Heart right ventricle (tissue), 16 donors: ENCODE results near the gene ONECUT3. TPM values are rescaled to one million over a fixed set of nuclear protein-coding genes. Genes with fewer than 3 reads are reported as not detected.

Source experiments
- ATAC-seq, 8 donors: fragments of 200-7000 bp; cut with Tn5 transposase; one replicate each; pipeline ENCODE4 v1.9.1; 2020; ENCODE audit warnings: mild to moderate bottlenecking in 8 of 8, moderate library complexity in 8 of 8, moderate number of reproducible peaks in 1 of 8
- DNase-seq, 2 donors: peaks; one replicate each; pipeline ENCODE4 v3.0.0-alpha.2; 2020
- H3K27ac ChIP-seq, 10 donors: fragments of 200-600 bp; sonication (generic) in 2 of 10; one replicate each; pipeline versions ENCODE4 v1.5.0 to v1.8.0; 2020 to 2022; ENCODE audit warnings: mild to moderate bottlenecking in 3 of 10
- H3K27me3 ChIP-seq, 7 donors: fragments of 200-600 bp; one replicate each; pipeline ENCODE4 v1.8.0; 2021 to 2022; ENCODE audit warnings: mild to moderate bottlenecking in 2 of 7
- H3K36me3 ChIP-seq, 9 donors: fragments of 200-600 bp; sonication (generic) in 1 of 9; one replicate each; pipeline versions ENCODE4 v1.5.0 to v1.8.0; 2020 to 2022; ENCODE audit warnings: mild to moderate bottlenecking in 2 of 9
- H3K4me1 ChIP-seq, 9 donors: fragments of 200-600 bp; sonication (generic) in 1 of 9; one replicate each; pipeline versions ENCODE4 v1.5.0 to v1.8.0; 2020 to 2022; ENCODE audit warnings: mild to moderate bottlenecking in 4 of 9
- H3K4me3 ChIP-seq, 10 donors: fragments of 200-600 bp; sonication (generic) in 2 of 10; one replicate each; pipeline versions ENCODE4 v1.5.0 to v1.8.0; 2020 to 2022; ENCODE audit warnings: mild to moderate bottlenecking in 7 of 10, moderate library complexity in 2 of 10
- H3K9me3 ChIP-seq, 11 donors: fragments of 200-600 bp in 10 of 11; sonication (generic) in 2 of 11; one replicate each; pipeline versions ENCODE4 v1.5.0 to v1.8.0; 2013 to 2022; ENCODE audit warnings: mild to moderate bottlenecking in 2 of 11, control low read depth in 1 of 11, moderate library complexity in 1 of 11
- WGBS, 2 donors: extraction: QIAGEN DNeasy Blood & Tissue Kit; methylation state at CpG; one replicate each; pipeline ENCODE4 v1.1.7; 2013; ENCODE audit warnings: inconsistent platforms in 1 of 2; 5-methylcytosine and 5-hydroxymethylcytosine counted together
- intact Hi-C, 10 donors: fragments of 100-400 bp; cut with DNase I; formaldehyde crosslinking; loops; one replicate each; pipeline versions ENCODE4 v1.11.1 to v1.14.2; 2022
- polyA plus RNA-seq, 2 donors: library from polyadenylated mRNA; stranded (reverse); fragments of 200-250 nt; gene quantifications; one replicate each; pipeline ENCODE4 v1.2.3, GENCODE V29; 2013
- total RNA-seq, 10 donors: library from RNA; stranded (reverse); fragmentation: NEBNext Ultra II Directional in 3 of 10; extraction: Animal tissue kit (Norgen Biotek cat#: 25700) in 3 of 10; gene quantifications; one replicate each; pipeline versions ENCODE4 v1.2.1 to v1.2.4, GENCODE V29; 2021 to 2023
- TF ChIP-seq, protein P1 (sequence below), 9 donors: fragments of 200-600 bp; sonication (generic) in 2 of 9; IDR thresholded peaks; one replicate each; pipeline versions ENCODE4 v1.5.0 to v1.8.0; 2021 to 2022; ENCODE audit warnings: antibody characterized with exemption in 9 of 9, mild to moderate bottlenecking in 5 of 9, moderate library complexity in 1 of 9
- donor health status: Arrhythmogenic right ventricular cardiomyopathy.
- donor health status: ischemic (EF 13 %, LVEDD 7.1; RV severe dilation, severe dysfunction).
- donor health status: healthy with polysubstance abuse.
- donor health status: DM: no; HTN: yes; CAD: no.
- donor health status: DM: no; HTN: no; CAD: no.
- donor health status: ischemic (EF 25% LVEDD 6.9; RV normal size, moderate dysfunction).
- donor health status: ischemic (EF 25% LVEDD 5.7; RV mildly dilated, moderate dysfunction).
- donor health status: healthy.
- donor health status: DM: yes; HTN: yes; CAD: no.
- donor health status: Ischemic cardiomyopathy.
- donor health status: ischemic (EF 35%, LVEDD 5.7; RV mildly dilated, moderate dysfunction).
- donor health status: nonischemic (EF 11% LVEDD 7.7; RV severe dilation, severe dysfunction).
- donor health status: DM: yes; HTN: yes; CAD: no.
- donor health status: PGD.
- donor health status: ischemic (EF 29% LVEDD 5.4; RV normal size, mild dysfunction).
- donor health status: nonischemic (EF 23%, LVEDD 6.1; RV moderate dilation, normal function).

The ONECUT3 gene
- total and polyA plus RNA-seq, 12 donors: not detected

DNA sequence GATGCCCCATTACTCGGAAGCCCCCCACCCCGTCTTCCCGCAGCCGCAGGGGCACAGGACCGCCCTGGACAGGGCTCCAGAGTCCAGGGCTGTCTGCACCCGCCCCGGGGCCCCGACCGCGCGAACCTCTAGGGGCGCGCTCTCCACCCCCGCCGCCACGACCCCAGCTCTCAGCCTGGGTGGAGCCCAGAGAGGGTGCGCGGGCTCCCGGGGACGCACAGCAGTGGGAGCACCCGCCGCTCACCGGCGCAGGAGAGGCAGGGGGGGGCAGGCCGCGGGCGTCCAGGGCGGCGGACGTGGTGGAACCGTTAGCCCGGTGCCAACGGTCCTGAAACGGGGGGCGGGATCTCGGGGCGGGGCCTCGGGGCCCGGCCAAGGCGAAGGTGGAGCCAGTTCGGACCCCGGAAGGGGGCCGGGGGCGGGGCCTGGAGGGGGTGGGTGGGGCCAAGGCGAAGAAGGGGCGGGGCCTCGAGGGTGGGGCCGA, 58.7 kb downstream of the ONECUT3 start, which contains the start of gene ATP8B3:
TSS of gene ATP8B3 (minus strand) at position 335 of the 484 bp plus-strand sequence. CDS start 540 bp downstream, outside the sequence.
- Histone ChIP-seq H3K9me3 (no peaks in the 10 kb centered on the region), H3K27ac (peak within 1 kb of the TSS in 9 of 10 donors; percentile 35 to 82 (median 60)), H3K36me3 (peaks cover 4 to 27% (median 15%) of the 10 kb centered on the region in 9 donors), H3K4me1 (peaks cover 5 to 24% (median 17%) of the 10 kb centered on the region in 9 donors), H3K4me3 (peak within 1 kb of the TSS; percentile 6 to 66 (median 58)), H3K27me3 (no peaks in the 10 kb centered on the region)
- peak in 1 of 2 donors; percentile 88 for DNase-seq
- ATAC-seq: peak in 5 of 8 donors; percentile 0 to 37 (median 4)
- intact Hi-C loops: loop anchor here in 1 of 10 donors (10.0 kb wide), 1 partner anchor 137 kb away; no protein-coding TSS in a partner anchor
- WGBS, 2 donors: 1 to 2% methylated on average over 42 to 48 of the region's 48 CpGs
- TF ChIP-seq, protein P1, sequence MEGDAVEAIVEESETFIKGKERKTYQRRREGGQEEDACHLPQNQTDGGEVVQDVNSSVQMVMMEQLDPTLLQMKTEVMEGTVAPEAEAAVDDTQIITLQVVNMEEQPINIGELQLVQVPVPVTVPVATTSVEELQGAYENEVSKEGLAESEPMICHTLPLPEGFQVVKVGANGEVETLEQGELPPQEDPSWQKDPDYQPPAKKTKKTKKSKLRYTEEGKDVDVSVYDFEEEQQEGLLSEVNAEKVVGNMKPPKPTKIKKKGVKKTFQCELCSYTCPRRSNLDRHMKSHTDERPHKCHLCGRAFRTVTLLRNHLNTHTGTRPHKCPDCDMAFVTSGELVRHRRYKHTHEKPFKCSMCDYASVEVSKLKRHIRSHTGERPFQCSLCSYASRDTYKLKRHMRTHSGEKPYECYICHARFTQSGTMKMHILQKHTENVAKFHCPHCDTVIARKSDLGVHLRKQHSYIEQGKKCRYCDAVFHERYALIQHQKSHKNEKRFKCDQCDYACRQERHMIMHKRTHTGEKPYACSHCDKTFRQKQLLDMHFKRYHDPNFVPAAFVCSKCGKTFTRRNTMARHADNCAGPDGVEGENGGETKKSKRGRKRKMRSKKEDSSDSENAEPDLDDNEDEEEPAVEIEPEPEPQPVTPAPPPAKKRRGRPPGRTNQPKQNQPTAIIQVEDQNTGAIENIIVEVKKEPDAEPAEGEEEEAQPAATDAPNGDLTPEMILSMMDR (IDR thresholded peaks at IDR 0.05): peak in 2 of 9 donors; percentile 21

DNA sequence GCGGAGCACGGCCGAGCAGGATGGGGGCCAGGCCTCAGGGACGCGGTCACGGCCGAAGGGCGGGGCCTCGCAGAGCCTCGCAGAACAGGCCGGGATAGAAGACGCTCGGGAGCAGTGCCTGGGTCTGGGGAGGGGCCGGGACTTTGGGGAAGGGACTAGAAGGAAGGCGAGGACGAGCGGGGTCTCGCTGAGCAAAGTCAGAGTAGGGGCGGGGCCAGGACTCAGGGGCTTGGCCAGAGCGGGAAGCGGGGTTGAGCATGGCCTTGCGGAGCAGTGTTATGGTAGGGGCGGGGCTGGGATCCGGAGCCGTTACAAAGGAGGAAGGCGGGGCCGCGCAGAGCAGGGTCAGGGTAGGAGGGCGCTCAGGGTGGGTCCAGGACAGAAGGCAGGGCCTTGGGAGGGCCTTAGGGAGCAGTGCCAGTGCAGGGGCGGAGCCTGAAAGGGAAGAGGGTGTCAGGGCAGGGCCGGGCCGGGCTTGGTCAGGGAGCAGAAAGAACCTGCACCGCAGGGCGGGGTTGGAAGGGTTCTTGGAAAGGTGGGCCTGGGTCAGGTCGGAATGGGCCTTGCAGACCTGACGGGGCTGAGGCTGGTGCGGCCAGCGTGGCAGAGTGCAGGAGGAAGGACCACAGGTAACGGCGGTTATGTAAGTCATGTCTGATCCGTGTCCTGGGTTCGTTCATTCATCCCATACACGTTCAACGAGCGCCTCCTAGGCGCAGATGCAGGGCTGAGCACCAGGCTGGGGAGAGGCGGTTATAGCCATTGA, 59.3 kb downstream of the ONECUT3 start:
- intact Hi-C loops: loop anchor here in 1 of 10 donors (10.0 kb wide), 1 partner anchor 138 kb away; no protein-coding TSS in a partner anchor
- peak; percentile 91 to 93 for DNase-seq
- no peaks in the 10 kb centered on the region for H3K27me3 ChIP-seq
- peak; percentile 90 to 95 (median 92) for ATAC-seq
- peak overlapping the region in 9 of 10 donors; percentile 35 to 82 (median 58) for H3K27ac ChIP-seq
- H3K9me3 ChIP-seq: no peaks in the 10 kb centered on the region
- peak overlapping the region; percentile 4 to 66 (median 58) for H3K4me3 ChIP-seq
- TF ChIP-seq, protein P1 (IDR thresholded peaks at IDR 0.05): peak in 7 of 9 donors; percentile 31 to 60 (median 58)
- peaks cover 4 to 33% (median 21%) of the 10 kb centered on the region in 9 donors for H3K36me3 ChIP-seq
- 1% methylated on average over 47 of the region's 47 CpGs for WGBS, 2 donors
- H3K4me1 ChIP-seq: peaks cover 5 to 24% (median 17%) of the 10 kb centered on the region in 9 donors

DNA sequence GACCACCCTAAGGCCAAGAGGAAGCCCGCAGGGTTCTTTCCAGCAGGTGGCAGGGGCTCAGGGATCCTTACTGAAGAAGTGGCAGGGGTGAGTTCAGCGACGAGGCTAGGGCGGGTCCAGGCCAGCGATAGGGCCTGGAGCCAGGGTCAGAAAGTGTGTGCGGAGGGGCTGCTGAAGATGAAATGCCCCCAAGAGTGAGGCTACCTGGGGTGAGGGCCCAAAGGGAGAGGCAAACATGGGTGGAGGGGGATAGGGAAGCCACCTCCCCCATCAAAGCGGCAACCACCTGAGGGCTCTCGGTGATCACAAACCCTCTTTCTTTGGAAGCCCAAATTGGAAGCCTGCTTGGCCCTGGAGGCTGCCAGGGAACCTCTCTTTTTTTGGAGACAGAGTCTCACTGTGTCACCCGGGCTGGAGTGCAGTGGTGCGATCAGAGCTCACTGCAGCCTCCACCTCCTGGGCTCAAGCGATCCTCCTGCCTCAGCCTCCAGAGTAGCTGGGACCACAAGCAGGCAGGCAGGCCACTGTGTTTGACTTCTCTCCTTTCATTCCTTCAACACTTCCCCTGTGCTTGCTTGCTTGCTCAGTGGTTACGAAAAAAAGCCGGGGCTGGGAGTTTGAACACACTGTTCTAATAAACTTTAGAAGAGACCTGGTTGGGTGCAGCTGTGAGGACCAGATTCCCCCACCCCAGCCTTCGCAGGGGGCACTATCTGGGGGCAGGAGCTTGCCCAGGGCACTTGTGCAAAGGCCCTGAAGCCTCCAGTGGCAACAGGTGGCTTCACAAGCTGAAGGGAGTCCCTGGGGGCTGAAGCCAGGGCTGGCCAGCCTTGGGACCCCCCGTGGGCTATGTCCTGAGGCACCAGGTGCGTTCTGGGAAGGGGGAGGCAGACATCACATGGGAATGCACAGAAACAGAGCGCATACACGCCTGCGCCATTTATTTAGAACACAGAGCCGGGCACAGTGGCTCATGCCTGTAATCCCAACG, 60.2 kb downstream of the ONECUT3 start:
- ATAC-seq: no peak
- peak overlapping the region; percentile 4 to 66 (median 58) for H3K4me3 ChIP-seq
- H3K27ac ChIP-seq: peak overlapping the region in 3 of 10 donors; percentile 50 to 82 (median 60)
- TF ChIP-seq, protein P1 (IDR thresholded peaks at IDR 0.05): peak in 1 of 9 donors; percentile 0
- peaks cover 4 to 42% (median 30%) of the 10 kb centered on the region in 9 donors for H3K36me3 ChIP-seq
- WGBS, 2 donors: 68% methylated on average over 21 of the region's 21 CpGs
- H3K9me3 ChIP-seq: no peaks in the 10 kb centered on the region
- intact Hi-C loops: loop anchor here in 1 of 10 donors (10.0 kb wide), 1 partner anchor 139 kb away; no protein-coding TSS in a partner anchor
- no peaks in the 10 kb centered on the region for H3K27me3 ChIP-seq
- no peak for DNase-seq
- H3K4me1 ChIP-seq: peaks cover 5 to 24% (median 17%) of the 10 kb centered on the region in 9 donors
